ENCODE measurements around the gene TCF12. TPM values are rescaled to one million over a fixed set of nuclear protein-coding genes. Genes with fewer than 3 reads are reported as not detected.

Gene TCF12
- total and polyA plus RNA-seq, 7 experiments from 2014 or later: 51.3 to 99.4 (median 79.9) TPM

DNA sequence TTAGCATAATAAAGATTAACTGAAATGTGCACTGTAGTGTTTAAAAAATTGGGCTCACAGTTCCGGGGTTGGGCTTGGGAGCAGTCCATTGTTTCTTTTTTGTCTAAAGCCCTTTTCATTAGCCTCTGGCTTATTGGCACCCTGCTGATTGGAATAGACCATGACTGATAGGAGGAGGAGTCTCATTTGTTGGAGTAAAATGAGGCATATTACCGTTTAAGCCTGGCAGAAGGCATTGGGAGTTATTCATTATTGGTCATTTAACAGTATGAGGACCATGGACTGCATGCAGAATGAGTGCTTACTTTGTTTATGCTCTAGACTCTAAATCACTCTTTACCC is 318.8 kb downstream of the TCF12 start:
- peaks cover 13 to 81% (median 48%) of the 10 kb centered on the region in 5 donors for H3K36me3 Mint-ChIP-seq
- intact Hi-C loops (cut with micrococcal nuclease): no loop called here
- POLR2A ChIA-PET: interaction anchor here (0.6 kb wide), 1 partner anchor 170 kb away, joined by 3 read pairs; no protein-coding TSS in a partner anchor

DNA sequence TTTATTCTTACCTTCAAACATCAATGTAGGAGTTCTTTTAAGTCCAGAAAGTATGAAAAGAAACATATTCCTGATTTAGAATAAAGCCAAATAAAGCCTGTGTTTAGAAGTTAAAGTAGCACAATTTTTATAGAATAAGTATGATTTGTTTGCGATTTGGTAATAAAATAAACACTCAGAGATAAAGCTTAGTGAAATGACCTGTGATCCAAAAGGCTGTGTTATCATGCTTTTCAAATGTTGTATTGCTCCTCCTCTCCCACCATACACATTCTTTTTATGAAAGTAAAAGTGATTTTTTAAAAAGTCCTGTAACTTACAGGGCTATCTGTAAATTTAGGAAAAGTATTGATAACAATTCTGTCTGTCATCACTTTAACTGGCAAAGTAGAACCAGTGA is 319.2 kb downstream of the TCF12 start:
- H3K36me3 ChIP-seq (ENCODE audit: control insufficient read depth in 2 of 3, insufficient read depth in 3 of 3, low read length in 3 of 3): peaks cover 0 to 25% (median 6%) of the 10 kb centered on the region in 3 experiments
- Mint-ChIP-seq H3K27me3 (no peaks in the 10 kb centered on the region), H3K27ac (no peak overlapping the region), H3K4me1 (peaks cover 0 to 7% (median 0%) of the 10 kb centered on the region in 7 donors), H3K9me3 (peaks cover 0 to 1% (median 0%) of the 10 kb centered on the region in 11 donors), H3K36me3 (peaks cover 11 to 77% (median 44%) of the 10 kb centered on the region in 5 donors), H3K4me3 (no peak overlapping the region)
- POLR2A ChIA-PET: interaction anchor here (0.6 kb wide), 1 partner anchor 169 kb away, joined by 3 read pairs; no protein-coding TSS in a partner anchor
- no peaks in the 10 kb centered on the region for H3K4me1 ChIP-seq (ENCODE audit: control insufficient read depth in 2 of 2, insufficient read depth in 2 of 2, low read length in 2 of 2)
- no peak for ATAC-seq
- intact Hi-C loops (cut with micrococcal nuclease): no loop called here
- no peak overlapping the region for H3K4me3 ChIP-seq (ENCODE audit: low read length)
- no peak for DNase-seq
- no peak overlapping the region for H3K27ac ChIP-seq (ENCODE audit: low read depth, low read length)
- CTCF ChIA-PET: no interaction called here
- H3K9me3 ChIP-seq (ENCODE audit: control insufficient read depth in 2 of 3, low read length in 3 of 3): no peaks in the 10 kb centered on the region
- no peaks in the 10 kb centered on the region for H3K27me3 ChIP-seq (ENCODE audit: control insufficient read depth in 2 of 2, insufficient read depth in 2 of 2, low read length in 2 of 2)

More for the DNA sequence above, 318.8 kb downstream of the TCF12 start:
- Mint-ChIP-seq H3K4me3 (no peak overlapping the region), H3K27ac (no peak overlapping the region), H3K4me1 (peaks cover 0 to 7% (median 0%) of the 10 kb centered on the region in 7 donors), H3K27me3 (no peaks in the 10 kb centered on the region), H3K9me3 (peaks cover 0 to 1% (median 0%) of the 10 kb centered on the region in 11 donors)
- H3K4me1 ChIP-seq (ENCODE audit: control insufficient read depth in 2 of 2, insufficient read depth in 2 of 2, low read length in 2 of 2): no peaks in the 10 kb centered on the region
- CTCF ChIA-PET: no interaction called here
- peaks cover 0 to 29% (median 6%) of the 10 kb centered on the region in 3 experiments for H3K36me3 ChIP-seq (ENCODE audit: control insufficient read depth in 2 of 3, insufficient read depth in 3 of 3, low read length in 3 of 3)
- H3K4me3 ChIP-seq (ENCODE audit: low read length): no peak overlapping the region
- ATAC-seq (no peak), DNase-seq (no peak)
- H3K9me3 ChIP-seq (ENCODE audit: control insufficient read depth in 2 of 3, low read length in 3 of 3): no peaks in the 10 kb centered on the region
- no peak overlapping the region for H3K27ac ChIP-seq (ENCODE audit: low read depth, low read length)
- H3K27me3 ChIP-seq (ENCODE audit: control insufficient read depth in 2 of 2, insufficient read depth in 2 of 2, low read length in 2 of 2): no peaks in the 10 kb centered on the region

DNA sequence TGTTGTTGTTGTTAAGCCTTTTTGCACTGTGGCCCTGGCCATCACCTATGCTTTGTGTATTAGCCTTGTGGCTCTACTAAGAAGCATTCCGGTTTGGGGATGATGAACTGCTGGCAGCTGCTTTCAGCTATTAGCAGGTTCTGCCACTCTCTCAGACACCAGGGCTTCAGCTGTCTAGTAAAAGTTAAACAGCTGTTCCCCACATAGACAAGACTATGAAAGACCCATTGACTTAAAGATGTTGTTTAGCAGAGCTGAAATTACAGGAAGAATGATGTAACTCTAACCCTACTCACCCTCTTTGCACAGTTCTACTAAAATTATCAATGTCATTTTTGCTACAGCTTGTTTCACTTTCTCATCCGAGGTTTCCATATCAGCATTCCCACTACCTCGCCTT is 326.7 kb downstream of the TCF12 start:
- Histone ChIP-seq H3K9me3 (ENCODE audit: control insufficient read depth in 2 of 3, low read length in 3 of 3) (no peaks in the 10 kb centered on the region), H3K4me1 (ENCODE audit: control insufficient read depth in 2 of 2, insufficient read depth in 2 of 2, low read length in 2 of 2) (peaks cover 0 to 3% of the 10 kb centered on the region in 2 donors), H3K4me3 (ENCODE audit: low read length) (no peak overlapping the region), H3K27me3 (ENCODE audit: control insufficient read depth in 2 of 2, insufficient read depth in 2 of 2, low read length in 2 of 2) (no peaks in the 10 kb centered on the region), H3K36me3 (ENCODE audit: control insufficient read depth in 2 of 3, insufficient read depth in 3 of 3, low read length in 3 of 3) (peaks cover 0 to 20% (median 0%) of the 10 kb centered on the region in 3 experiments), H3K27ac (ENCODE audit: low read depth, low read length) (no peak overlapping the region)
- Mint-ChIP-seq H3K36me3 (peaks cover 10 to 63% (median 32%) of the 10 kb centered on the region in 5 donors), H3K4me3 (no peak overlapping the region), H3K27me3 (no peaks in the 10 kb centered on the region), H3K4me1 (peaks cover 0 to 8% (median 0%) of the 10 kb centered on the region in 7 donors), H3K9me3 (no peaks in the 10 kb centered on the region), H3K27ac (peak overlapping the region in 1 of 9 donors; percentile 40)
- ATAC-seq (no peak), DNase-seq (no peak)
- ChIA-PET CTCF (no interaction called here), POLR2A (no interaction called here)
- intact Hi-C loops (cut with micrococcal nuclease): no loop called here

DNA sequence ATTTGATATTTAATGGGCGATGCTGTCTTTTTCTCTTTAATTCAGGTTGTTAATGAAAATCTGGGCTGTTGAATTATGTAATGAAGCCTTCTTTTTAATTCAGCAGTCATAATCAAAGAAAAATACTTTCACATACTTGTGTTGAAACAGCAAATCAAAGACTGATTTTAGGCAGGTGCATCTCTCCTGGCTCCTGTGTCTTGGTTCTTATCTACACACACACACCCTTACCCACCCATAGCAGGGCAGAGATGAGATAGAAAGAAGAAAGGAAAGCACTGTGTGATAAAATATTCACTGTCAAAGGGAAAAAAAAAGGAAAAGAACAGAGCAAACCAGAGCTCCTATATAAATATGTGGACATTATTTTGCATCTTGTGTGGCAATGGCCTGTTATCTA is 327.3 kb downstream of the TCF12 start:
- no peak for ATAC-seq
- peaks cover 10 to 59% (median 32%) of the 10 kb centered on the region in 5 donors for H3K36me3 Mint-ChIP-seq
- POLR2A ChIA-PET: interaction anchor here (0.5 kb wide), 1 partner anchor 378 kb away, joined by 3 read pairs; no protein-coding TSS in a partner anchor
- no peak for DNase-seq
- Histone ChIP-seq H3K9me3 (ENCODE audit: control insufficient read depth in 2 of 3, low read length in 3 of 3) (no peaks in the 10 kb centered on the region), H3K27ac (ENCODE audit: low read depth, low read length) (no peak overlapping the region), H3K4me1 (ENCODE audit: control insufficient read depth in 2 of 2, insufficient read depth in 2 of 2, low read length in 2 of 2) (peaks cover 0 to 3% of the 10 kb centered on the region in 2 donors), H3K27me3 (ENCODE audit: control insufficient read depth in 2 of 2, insufficient read depth in 2 of 2, low read length in 2 of 2) (no peaks in the 10 kb centered on the region), H3K36me3 (ENCODE audit: control insufficient read depth in 2 of 3, insufficient read depth in 3 of 3, low read length in 3 of 3) (peaks cover 0 to 20% (median 0%) of the 10 kb centered on the region in 3 experiments), H3K4me3 (ENCODE audit: low read length) (no peak overlapping the region)
- no peaks in the 10 kb centered on the region for H3K27me3 Mint-ChIP-seq
- intact Hi-C loops (cut with micrococcal nuclease): no loop called here
- CTCF ChIA-PET: no interaction called here
- H3K4me3 Mint-ChIP-seq: no peak overlapping the region
- peaks cover 0 to 8% (median 0%) of the 10 kb centered on the region in 7 donors for H3K4me1 Mint-ChIP-seq
- no peak overlapping the region for H3K27ac Mint-ChIP-seq
- H3K9me3 Mint-ChIP-seq: no peaks in the 10 kb centered on the region

DNA sequence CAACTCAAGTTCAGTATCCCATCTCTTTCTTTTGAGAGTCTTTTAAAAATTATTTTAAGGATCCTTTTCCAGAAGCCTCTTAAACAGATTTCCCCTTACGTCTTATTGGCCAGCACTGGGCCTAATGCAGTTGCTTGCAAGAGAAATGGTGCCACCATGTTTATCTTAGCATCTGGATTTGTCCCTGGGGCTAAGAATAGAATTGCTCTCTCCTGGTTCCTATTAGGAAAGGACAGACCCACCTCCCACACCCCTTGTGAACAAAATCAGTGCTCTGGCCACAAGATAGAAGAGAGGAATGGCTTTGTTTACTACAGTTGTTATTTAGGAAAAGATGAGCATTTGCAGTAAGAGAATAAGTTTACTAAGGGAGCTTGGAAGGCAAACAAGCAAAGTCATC is 329.6 kb downstream of the TCF12 start:
- Histone ChIP-seq H3K4me3 (ENCODE audit: low read length) (no peak overlapping the region), H3K9me3 (ENCODE audit: control insufficient read depth in 2 of 3, low read length in 3 of 3) (no peaks in the 10 kb centered on the region), H3K36me3 (ENCODE audit: control insufficient read depth in 2 of 3, insufficient read depth in 3 of 3, low read length in 3 of 3) (peaks cover 0 to 28% (median 0%) of the 10 kb centered on the region in 3 experiments), H3K27ac (ENCODE audit: low read depth, low read length) (no peak overlapping the region), H3K27me3 (ENCODE audit: control insufficient read depth in 2 of 2, insufficient read depth in 2 of 2, low read length in 2 of 2) (no peaks in the 10 kb centered on the region), H3K4me1 (ENCODE audit: control insufficient read depth in 2 of 2, insufficient read depth in 2 of 2, low read length in 2 of 2) (peaks cover 0 to 3% of the 10 kb centered on the region in 2 donors)
- CTCF ChIA-PET: no interaction called here
- POLR2A ChIA-PET: no interaction called here
- H3K9me3 Mint-ChIP-seq: no peaks in the 10 kb centered on the region
- intact Hi-C loops (cut with micrococcal nuclease): no loop called here
- no peak for ATAC-seq
- DNase-seq: no peak
- H3K36me3 Mint-ChIP-seq: peaks cover 16 to 62% (median 41%) of the 10 kb centered on the region in 5 donors
- H3K27me3 Mint-ChIP-seq: no peaks in the 10 kb centered on the region
- no peak overlapping the region for H3K27ac Mint-ChIP-seq
- H3K4me3 Mint-ChIP-seq: no peak overlapping the region
- H3K4me1 Mint-ChIP-seq: peaks cover 0 to 8% (median 0%) of the 10 kb centered on the region in 7 donors

DNA sequence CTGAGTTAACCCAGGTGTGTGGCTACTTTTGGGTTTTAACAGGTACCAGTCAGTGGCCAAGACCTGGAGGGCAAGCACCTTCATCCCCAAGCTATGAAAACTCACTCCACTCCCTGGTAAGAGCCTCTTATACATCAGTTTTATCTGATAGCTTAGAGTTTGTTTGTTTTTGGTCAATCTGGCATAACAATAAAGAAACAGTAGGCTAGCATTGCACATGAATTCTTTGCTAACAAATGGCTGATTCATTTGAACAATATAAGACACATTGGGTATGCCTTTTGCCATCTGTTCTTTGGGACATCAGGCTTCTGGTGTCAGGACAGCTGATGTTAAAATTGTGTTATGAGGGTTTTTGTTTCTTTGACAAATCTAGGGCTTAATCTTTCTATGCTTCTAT is 332.9 kb downstream of the TCF12 start:
- intact Hi-C loops (cut with micrococcal nuclease): no loop called here
- Mint-ChIP-seq H3K4me3 (no peak overlapping the region), H3K9me3 (no peaks in the 10 kb centered on the region), H3K36me3 (peaks cover 8 to 51% (median 31%) of the 10 kb centered on the region in 5 donors), H3K27ac (no peak overlapping the region), H3K4me1 (peaks cover 0 to 4% (median 0%) of the 10 kb centered on the region in 7 donors), H3K27me3 (no peaks in the 10 kb centered on the region)
- Histone ChIP-seq H3K4me3 (ENCODE audit: low read length) (no peak overlapping the region), H3K9me3 (ENCODE audit: control insufficient read depth in 2 of 3, low read length in 3 of 3) (no peaks in the 10 kb centered on the region), H3K4me1 (ENCODE audit: control insufficient read depth in 2 of 2, insufficient read depth in 2 of 2, low read length in 2 of 2) (no peaks in the 10 kb centered on the region), H3K27ac (ENCODE audit: low read depth, low read length) (no peak overlapping the region), H3K27me3 (ENCODE audit: control insufficient read depth in 2 of 2, insufficient read depth in 2 of 2, low read length in 2 of 2) (no peaks in the 10 kb centered on the region), H3K36me3 (ENCODE audit: control insufficient read depth in 2 of 3, insufficient read depth in 3 of 3, low read length in 3 of 3) (peaks cover 0 to 22% (median 5%) of the 10 kb centered on the region in 3 experiments)
- DNase-seq (no peak), ATAC-seq (no peak)
- POLR2A ChIA-PET: interaction anchor here (1.0 kb wide), 1 partner anchor 13 kb away, joined by 3 read pairs; no protein-coding TSS in a partner anchor
- CTCF ChIA-PET: no interaction called here

DNA sequence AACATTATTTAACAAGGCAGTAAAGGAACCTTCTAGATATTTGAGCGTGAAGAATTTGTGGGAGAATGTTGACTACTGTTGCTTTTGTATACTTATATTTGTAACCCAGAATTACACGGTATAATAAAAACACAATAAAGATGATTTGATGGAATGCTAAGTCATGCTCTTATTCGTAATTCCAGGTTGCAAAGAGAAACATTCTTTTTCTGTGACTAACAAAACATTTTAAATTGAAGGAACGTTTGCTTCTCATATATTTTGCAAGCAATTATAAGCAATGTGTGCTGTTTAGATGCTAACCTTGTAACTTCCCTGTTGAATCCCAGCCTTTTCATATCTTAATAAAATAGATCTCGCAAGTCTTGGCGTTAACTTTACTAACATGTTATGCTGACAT is 333.5 kb downstream of the TCF12 start:
- Histone ChIP-seq H3K27ac (ENCODE audit: low read depth, low read length) (no peak overlapping the region), H3K4me3 (ENCODE audit: low read length) (no peak overlapping the region), H3K27me3 (ENCODE audit: control insufficient read depth in 2 of 2, insufficient read depth in 2 of 2, low read length in 2 of 2) (no peaks in the 10 kb centered on the region), H3K36me3 (ENCODE audit: control insufficient read depth in 2 of 3, insufficient read depth in 3 of 3, low read length in 3 of 3) (peaks cover 0 to 19% (median 5%) of the 10 kb centered on the region in 3 experiments), H3K4me1 (ENCODE audit: control insufficient read depth in 2 of 2, insufficient read depth in 2 of 2, low read length in 2 of 2) (no peaks in the 10 kb centered on the region), H3K9me3 (ENCODE audit: control insufficient read depth in 2 of 3, low read length in 3 of 3) (no peaks in the 10 kb centered on the region)
- ChIA-PET POLR2A (no interaction called here), CTCF (no interaction called here)
- no peak for ATAC-seq
- no peak overlapping the region for H3K27ac Mint-ChIP-seq
- H3K9me3 Mint-ChIP-seq: no peaks in the 10 kb centered on the region
- no peak overlapping the region for H3K4me3 Mint-ChIP-seq
- H3K4me1 Mint-ChIP-seq: peaks cover 0 to 4% (median 0%) of the 10 kb centered on the region in 7 donors
- DNase-seq: no peak
- peaks cover 6 to 48% (median 32%) of the 10 kb centered on the region in 5 donors for H3K36me3 Mint-ChIP-seq
- no peaks in the 10 kb centered on the region for H3K27me3 Mint-ChIP-seq
- intact Hi-C loops (cut with micrococcal nuclease): no loop called here
